Stimulated activated CD8-positive, alpha-beta memory T cell treated with anti-CD3 and anti-CD28 coated beads, Interleukin-7, amount 100 ng/mL, for 24 hours (primary cell): ENCODE results near the gene CDCP1.

Experiments
- DNase-seq: peaks from one replicate; pipeline ENCODE4 v3.0.0-alpha.2; 2020; ENCODE audit warnings: low read depth

The CDCP1 gene

DNA sequence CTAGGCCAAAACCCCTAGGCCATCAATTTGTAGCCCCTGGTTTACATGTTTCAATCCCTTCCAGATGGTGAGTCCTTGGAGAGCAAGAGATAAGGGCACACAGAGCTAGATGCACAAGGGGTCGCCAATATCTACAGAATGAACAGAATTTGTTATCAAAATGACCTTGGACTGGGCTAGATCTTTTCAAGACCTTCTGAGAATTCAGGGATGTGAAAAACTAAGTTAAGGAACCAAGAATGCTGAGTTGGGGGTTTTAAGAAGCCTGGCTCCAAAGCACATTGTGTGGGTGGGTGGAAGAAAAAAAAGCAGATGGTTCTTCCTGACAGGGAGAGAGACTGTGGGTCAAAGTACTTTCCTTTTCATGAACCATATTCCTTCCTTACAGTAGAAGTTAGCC is 10.2 kb downstream of the CDCP1 start:
- no peak for DNase-seq

DNA sequence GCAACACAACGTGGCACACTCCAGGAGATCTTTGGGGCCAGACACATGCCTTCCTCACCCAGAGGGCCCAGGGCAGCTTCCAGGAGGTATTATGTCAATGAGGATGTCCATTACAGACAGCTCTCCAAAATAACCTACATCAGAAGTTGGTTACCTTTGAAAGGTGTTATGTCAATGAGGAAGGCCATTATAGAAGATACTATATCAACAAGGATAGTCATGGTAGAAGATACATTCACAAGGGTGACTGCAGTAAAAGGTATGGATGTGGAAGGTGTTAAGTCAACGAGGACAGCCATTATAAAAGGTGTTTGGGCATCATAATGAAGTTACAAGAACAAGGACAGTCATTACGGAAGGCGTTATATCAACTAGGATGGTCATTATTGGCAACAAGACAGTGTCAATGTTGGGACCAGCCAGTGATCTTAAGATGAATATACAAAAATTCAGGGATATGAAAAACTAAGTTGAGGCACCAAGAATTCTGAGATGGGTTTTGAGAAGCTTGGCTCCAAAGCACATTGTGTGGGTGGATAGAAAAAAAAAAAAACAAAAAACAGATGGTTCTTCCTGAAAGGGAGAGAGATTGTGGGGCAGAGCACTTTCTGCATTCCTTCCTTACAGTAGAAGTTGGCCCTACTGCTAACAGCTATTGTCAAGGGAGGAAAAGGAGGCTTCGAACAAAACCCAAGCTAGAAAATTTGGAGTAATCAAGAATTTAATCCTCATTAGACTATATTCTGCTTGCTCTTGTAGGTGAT is 11.2 kb downstream of the CDCP1 start:
- DNase-seq = no peak

DNA sequence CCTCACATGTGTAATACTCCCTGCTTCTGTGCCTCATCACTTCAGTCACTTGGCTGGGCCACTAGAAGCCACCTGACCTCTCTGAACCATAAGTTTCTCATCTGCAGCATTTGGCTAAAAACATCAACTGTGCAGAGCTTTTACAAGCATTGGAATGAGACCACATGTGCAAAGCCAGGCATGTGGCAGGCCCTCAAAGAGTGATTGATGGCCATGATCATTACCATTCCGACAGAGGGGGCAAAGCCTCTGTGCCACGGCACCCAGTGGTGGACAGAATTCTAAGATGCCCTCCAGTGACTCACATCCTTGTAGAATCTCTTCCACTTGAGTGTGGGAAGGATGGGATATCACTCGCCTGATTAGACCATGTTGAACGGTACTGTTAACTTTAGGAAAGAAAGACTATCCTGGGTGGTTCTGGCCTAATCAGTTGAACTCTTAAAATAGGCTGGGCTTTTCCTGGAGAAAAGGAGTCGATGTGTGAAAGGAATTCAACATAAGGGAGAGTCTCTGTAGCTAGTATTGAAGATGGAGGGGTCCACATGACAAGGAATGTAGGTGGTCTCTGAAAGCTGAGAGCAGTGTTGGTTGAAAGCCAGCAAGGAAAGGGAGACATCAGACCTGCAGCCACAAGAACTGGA is 13.5 kb downstream of the CDCP1 start:
- DNase-seq = no peak

DNA sequence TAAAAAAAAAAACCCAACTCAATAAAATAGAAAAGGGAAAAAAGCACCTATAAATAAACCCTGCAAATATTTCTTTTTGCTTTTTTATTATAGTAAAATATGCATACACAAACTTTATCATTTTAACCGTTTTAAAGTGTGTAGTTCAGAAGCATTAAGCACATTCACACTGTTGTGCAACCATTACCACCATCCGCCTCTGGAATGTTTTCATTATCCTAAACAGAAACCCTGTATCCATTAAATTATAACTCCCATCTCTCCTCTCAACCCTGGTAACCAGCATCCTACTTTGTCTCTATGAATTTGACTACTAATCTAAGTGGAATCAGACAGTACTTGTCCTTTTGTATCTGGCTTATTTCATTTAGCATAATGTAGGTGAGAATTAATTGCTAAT is 15.0 kb downstream of the CDCP1 start:
- DNase-seq = no peak

DNA sequence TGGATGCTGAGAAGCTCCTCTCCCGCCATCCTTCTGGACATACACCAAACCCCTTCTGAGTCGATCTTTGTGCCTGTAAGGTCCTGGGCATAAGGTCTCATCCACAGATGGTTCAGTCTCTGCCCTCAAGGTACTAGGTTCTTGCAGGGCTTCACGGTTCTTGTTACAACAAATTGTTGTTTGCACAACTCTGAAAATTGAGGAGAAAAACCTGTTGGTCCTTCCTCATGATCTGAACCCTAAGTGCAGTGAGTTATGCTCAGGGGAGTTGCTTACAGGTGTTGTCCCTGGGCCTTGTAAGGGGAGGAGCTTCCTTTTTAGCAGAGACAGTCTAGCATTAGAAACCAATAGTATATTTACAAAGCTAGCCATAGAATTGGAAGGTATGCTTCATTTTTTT is 15.7 kb downstream of the CDCP1 start:
- no peak for DNase-seq

DNA sequence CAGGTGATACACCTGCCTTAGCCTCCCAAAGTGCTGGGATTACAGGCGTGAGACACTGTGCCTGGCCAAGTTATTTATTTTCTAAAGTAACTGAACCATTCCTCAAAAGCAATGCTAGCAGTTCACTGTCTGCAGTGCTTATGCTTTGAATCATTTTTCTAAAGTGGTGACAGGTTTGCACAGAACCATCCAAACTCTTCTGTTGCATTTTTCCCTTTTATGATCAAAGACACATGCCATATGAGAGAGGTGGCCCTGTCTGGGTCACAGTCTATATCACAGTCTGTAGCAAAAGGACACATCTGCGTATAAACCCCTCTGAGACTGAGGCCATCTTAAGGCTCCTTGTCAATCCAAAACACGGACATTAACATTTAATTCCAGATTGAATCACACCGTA is 17.2 kb downstream of the CDCP1 start:
- no peak for DNase-seq

DNA sequence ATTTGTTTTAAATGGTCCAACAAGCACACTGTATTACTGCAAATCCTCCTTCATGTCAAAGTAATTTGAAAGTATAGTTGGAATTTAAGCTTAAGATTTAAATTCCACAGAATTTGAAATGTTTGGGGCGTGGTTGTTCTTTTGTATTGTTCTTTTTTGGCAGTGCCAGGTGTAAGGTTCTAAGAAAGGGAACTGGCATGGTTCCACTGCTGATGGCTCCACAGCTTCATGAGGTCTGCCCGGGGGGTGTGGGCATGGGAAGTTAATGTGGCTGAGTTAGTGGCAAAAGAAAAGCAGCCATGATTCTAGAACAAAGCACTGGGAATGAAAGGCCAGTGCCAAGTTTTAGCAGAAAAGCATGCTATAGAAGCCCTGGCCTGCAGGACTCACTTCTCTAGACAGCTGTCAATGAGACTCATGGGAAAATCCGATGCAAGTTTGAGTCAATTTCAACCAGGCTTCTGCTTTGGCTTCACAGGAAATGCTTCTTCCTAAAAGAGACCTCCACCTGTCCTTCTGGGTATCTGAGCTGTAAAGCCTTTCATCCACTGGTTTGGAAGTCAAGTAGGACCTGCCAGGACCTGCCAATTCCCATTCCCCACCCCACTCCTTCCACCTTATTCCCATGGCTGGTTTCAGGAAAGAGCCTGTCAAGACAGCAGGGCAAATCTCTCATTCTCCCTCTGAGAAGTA is 18.9 kb downstream of the CDCP1 start:
- no peak for DNase-seq

DNA sequence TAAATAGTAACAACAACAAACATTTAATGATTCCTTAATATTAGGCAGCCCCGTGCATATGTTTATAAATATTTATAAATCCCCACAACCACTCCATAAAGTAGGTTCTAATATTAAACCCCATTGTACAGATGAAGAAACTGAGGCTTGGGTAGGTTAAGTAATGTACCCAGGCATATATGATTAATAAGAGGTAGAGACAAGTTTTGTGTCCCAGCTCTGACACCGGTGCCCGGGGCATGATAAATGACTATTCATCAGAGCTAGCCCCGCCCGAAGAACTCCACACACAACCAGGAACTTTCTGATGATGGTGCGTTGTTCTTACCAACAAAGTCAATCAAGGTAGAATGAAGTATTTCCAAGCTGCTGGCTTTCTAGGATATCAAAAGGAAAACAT is 19.4 kb downstream of the CDCP1 start:
- DNase-seq = no peak

DNA sequence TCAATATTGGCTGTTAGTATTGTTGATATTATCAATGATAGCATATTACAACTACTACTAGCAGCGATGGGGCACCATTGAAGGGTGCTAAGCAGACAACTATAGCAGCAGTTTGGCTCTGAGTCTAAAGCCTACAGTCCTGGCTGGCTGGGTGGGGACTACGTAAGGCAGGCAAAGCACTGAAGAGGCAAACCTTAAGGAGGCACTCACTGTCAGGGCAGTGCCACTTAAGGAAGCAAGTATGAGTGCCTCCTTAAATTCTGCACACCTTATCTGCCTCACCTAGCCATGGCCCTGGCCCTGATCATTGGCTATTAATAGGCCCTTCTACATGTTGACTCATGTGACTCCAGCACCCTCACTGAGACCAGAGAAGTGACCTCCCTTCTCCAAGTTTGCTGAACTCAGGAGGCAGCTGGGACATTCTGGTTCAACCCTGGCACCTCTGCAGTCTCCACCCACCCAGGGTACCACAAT is 20.6 kb downstream of the CDCP1 start:
- no peak for DNase-seq

DNA sequence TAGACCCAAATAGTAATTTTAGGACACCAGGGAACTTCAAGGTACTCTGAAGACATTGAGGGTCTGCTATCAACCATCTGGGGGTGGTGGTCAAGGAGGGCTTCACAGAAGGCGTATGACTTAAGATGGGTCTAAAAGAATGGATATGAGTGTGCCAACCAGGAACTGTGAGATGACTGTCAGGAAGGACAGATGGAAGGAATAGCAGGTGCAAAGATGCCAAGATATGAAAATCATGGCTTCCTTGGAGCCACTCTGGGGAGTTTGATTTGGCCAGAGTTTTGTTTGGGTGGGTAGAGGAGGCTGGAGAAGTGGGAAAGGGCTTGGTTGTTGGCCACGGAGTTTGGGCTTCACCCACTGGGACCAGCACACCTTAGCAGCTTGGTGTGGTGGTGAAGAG is 21.2 kb downstream of the CDCP1 start:
- no peak for DNase-seq

DNA sequence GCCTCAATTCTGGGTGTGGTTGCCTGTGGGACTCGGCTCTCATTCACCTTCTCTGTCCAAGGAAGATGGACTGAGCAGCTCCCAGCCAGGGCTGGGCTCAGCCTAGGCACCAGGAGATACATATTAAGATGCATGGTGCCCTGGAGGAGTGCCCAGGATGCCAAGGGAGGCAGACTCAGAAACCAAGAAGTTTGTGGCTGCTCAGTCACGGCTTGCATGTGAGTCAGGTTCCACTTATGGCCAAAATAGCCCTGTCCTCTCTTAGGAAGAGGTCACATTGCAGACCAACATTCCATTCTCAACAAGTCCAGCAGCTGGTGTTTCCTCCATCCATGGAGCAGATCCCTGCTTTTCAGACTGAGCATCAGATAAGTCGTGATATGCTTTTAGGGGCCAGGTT is 21.8 kb downstream of the CDCP1 start:
- no peak for DNase-seq

DNA sequence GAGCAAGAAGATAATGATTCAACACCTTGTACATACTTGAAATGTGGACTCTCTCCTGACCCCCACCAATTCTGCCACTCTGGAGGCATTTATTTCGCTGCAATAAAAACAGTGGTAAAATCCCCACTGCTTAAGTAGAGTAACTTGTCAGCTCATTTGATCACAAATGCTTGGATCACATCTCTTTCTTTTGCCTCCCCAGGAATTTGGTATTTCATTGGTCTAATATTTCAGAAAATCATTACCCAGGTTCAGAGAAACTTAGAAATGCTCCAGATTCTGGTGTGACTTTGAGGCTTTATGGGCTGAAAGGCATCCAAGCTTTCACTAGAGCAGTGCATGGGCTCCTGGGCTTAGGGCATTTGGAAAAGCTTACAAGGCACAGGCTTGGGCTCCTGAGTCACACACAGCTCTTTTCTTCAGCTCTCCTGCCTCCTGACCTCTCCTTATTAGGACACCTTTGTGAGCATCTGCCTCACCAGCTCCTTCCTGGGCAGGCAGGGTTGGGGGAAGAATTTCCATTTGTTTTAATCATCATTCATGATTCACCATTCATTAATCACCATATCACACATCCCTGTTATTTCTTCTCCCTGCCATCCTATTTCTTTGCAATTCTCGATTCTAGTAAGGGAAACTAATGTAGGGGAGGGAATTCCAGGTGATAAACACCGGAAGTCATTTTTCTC is 22.5 kb downstream of the CDCP1 start:
- no peak for DNase-seq

DNA sequence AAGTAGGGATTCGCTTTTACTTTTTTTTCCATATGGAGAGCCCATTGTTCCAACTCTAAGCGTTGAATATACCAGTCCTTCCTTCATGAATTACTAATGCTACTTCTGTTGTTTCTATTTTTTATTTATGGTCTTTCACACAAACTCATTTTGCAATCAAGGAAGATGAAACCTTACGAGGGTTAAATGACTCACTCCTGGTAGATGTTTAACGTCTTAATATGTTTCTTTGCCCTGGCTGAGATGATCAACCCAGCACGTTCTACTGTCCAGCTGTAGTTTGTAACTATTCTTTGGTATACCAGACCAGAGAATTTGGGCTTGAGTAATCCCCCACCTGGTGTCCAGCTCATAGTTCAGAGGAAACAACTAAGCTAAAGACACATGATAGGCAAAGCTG is 23.1 kb downstream of the CDCP1 start:
- no peak for DNase-seq

DNA sequence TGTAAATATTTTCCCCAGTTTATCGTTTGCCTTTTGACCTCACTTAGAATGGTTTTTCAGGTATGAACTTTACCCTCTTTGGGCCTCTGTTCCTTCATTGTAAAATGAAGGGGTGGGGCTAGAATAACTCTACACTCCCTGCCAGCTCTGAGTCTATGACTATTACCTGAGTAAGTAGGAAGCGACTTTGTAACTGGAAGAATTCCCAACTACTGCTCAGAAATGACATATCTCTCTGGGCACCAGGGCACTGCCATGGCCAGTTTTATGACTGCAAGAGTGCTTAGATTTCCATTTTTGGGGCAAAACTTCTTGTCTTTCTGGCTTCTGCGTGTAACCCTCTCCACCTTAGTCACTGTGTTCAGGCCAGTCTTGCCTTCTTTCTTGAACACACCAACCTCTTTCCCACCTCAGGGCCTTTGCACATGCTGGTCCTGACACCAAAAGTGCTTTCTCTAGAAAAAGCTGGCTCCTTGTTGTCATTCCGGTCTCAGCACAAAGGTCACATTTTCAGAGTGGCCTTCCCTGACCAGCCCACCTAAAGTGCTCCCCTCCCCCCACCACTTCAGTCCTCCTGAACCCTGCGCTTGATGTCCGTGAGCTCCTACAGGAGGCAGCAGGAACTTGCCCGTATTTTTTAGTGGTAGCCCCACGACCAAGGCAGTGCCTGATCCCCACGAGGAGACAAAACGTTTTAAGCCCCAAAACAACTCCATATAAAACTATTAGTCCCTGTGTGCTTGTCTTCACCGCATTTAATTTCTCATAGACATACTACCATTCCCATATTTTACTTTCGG is 25.6 kb downstream of the CDCP1 start:
- no peak for DNase-seq

DNA sequence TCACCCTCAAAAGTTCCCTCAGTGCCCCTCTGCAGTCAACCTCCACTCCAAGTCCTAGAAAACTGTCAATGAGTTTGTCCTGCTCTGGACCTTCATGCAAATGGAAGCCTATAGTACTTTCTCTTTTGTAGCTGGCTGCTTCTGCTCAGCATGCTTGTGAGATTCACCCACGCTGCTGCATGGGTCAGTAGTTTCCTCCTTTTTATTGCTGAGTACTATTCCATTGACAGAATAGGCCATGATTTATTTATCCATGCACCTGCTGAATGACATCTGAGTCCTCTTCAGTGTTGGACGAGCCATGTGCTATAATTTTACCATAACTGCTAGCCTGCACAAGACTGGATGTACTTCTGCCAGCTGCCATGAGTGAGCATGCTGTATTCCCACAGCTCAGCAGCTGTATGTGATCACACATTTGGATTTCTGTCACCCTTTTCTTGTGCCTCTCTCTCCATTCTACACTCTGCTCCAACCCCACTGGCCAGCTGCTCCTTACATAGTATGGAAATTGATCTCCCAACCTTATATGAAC is 26.3 kb downstream of the CDCP1 start:
- DNase-seq = no peak

DNA sequence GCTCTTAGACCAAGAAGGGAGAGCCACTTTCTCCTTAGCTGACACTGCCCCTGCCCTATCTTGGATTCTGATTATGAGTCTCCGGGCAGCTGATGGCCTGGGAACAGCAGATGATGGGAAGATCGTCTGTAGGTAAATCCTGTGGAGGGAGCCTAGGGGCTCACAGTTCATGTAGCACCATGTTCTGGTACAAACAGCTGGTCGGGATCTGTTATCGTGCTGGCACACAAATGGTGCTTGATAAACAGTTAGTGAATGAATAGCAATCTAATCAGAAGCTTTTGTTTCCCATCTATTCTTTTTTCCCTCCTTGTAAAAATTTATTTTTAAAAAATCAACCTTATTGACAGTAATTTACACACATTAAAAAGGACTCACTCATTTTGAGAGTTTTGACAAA is 26.8 kb downstream of the CDCP1 start:
- DNase-seq = no peak

DNA sequence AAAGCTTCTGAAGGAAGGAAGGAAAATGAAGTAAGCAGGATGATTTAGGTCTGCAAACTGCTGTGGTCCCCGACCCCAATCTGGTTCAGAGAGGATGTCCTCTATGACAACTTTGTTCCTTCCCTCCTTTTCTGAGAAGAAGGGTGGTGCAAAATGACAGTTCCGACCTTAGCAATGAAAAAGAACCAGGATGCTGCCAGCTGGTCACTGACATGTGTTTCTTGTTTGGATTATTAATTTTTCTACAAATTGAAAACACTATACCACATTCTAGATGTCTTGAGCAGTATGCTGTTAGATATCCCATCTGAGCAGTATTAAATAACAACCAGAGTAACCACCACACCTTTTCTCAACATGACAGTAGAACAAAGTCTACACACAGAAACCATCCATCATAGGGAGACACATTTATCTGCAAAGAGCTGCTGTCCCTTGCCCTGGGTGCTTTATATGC is 27.5 kb downstream of the CDCP1 start:
- no peak for DNase-seq

DNA sequence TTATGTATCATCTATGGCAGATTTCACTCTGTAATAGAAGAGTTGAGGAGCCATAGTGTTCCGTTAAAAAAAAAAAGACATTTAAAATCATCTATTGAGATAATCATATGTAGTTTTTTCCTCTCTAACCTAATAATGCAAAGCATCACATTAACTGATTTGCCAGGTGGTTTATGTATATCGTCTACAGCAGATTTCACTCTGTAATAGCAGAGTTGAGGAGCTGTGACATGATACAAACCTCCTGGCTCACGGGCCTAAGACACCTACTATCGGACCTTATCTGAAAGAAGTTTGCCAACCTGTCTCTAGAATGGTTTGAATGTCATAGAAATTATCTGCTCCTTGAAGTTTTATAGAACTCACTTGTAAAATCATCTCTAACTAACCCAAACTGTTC is 29.8 kb downstream of the CDCP1 start:
- DNase-seq = no peak

DNA sequence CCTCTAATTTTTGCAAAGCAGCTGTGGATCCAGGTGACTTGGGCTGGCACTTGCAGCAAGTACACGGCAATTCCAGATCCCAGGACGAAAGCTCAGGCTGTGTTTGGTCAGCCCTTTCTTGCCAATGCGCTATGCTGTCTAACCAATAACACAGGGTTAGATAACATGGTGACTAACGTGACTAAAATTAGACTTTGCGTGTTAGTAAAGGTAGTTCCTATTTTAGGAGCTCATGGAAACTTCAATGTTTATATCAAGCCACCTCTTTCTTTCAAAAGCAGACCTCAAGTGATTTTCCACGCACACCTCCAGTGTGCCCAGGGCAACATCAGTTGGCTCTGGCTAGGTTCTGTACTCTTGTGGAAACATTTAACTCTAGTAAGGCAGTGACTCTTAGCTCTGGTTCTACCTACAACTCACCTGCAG is 32.5 kb downstream of the CDCP1 start:
- DNase-seq = no peak

DNA sequence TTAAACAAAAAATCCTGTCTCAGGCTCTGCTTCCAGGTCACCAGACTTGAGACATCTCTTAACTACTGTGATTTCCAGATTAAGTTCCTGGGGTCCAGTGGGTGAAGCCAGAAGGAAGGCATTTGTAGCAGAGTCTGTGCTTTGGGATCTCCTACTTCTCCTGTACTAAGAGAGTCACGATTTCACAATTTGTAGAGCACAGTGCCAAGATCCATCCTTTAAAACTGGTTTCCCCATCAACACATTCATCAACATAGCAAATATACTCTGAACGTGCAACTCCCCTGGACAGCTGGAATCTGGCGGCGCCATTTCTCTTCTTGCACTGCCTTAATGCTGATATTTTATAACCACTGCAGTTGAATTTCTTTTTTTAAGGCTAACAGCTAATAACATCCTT is 33.2 kb downstream of the CDCP1 start:
- DNase-seq = no peak

DNA sequence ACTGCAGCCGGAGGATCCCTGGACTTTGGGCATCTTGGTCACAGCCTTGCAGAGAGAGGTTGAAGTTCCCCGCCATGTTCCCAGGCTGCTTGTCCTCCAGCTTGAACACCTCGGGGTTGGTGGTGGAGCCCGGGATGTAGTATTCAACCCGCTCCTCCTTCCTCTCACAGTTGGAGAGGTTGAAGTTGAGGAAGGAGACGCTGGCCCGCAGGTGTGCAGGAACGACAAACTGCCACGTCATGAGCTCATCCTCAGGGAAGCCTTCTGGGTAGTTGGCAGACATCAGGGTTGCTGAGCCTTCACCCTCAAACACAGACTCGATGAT is 35.7 kb downstream of the CDCP1 start:
- DNase-seq = no peak
